Sigmoid colon (tissue), 4 donors: ENCODE data around the gene FADS1.

Source experiments
- CTCF ChIP-seq, 4 experiments: fragments of 450-650 bp in 3 of 4; fragments of 200-600 bp in 1 of 4; IDR thresholded peaks; one replicate each; pipeline ENCODE4 v1.5.1; 2016 to 2019; ENCODE audit warnings: antibody characterized with exemption in 4 of 4, mild to moderate bottlenecking in 3 of 4, moderate library complexity in 2 of 4
- EP300 ChIP-seq, 4 donors: sonication (generic); formaldehyde crosslinking; IDR thresholded peaks; one replicate each; pipeline ENCODE4 v1.6.1; 2017; ENCODE audit warnings: antibody characterized with exemption in 4 of 4
- POLR2A ChIP-seq, 2 donors: fragments of 450-650 bp; IDR thresholded peaks; one replicate each; pipeline ENCODE4 v1.6.1; 2016; ENCODE audit warnings: antibody characterized with exemption in 2 of 2, mild to moderate bottlenecking in 2 of 2, moderate library complexity in 2 of 2
- POLR2AphosphoS5 ChIP-seq, 4 donors: sonication (generic); formaldehyde crosslinking; IDR thresholded peaks; one replicate each; pipeline ENCODE4 v1.6.1; 2017; ENCODE audit warnings: antibody characterized with exemption in 4 of 4

GRCh38 chr11:61828379-61828628 lies 11.5 kb upstream of the FADS1 start:
- no peak for TF ChIP-seq POLR2AphosphoS5 (IDR thresholded peaks at IDR 0.05)
- no peak for TF ChIP-seq CTCF (IDR thresholded peaks at IDR 0.05)
- no peak for TF ChIP-seq POLR2A (IDR thresholded peaks at IDR 0.05)
- no peak for TF ChIP-seq EP300 (IDR thresholded peaks at IDR 0.05)
